Measurements from ENCODE around the gene SPATA2.
"Not testable (repeated sequence)": the region's sequence is repeated elsewhere in the genome, so short reads cannot be mapped to it uniquely, and the experiment has no call there.

Gene SPATA2

DNA sequence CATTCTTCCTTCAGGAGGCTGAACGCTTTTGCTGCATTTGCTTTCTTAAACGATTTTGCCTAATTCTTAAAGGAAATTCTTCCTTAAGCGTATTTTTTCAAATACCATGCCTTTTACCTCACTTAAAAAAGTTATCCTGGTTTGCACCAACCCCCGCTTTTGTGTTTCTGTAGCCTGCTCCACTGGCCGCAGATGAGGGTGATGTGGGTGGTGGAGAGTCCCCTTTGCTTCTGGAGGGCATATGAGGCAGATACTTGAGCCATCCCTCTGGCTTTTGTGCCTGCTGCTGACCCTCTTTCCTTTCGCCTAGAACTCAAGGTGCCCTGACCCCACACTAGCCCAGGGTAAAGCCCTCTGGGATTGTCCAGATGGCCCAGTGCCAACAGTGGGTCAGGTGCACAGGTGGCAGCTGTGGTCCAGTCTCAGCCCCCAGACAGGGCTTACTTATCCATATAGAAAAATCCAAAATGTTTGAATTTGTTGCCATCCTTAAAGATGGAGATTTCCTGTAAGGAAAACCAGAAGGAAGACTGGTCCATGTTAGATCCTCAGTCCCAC, 43.9 kb downstream of the SPATA2 start:
- Histone ChIP-seq H3K27me3 (ENCODE audit: control insufficient read depth in 5 of 5, insufficient read depth in 4 of 5, low read length in 5 of 5) (no peaks in the 10 kb centered on the region), H3K4me3 (ENCODE audit: low read depth in 1 of 5, low read length in 5 of 5) (no peak overlapping the region), H3K4me1 (ENCODE audit: control insufficient read depth in 5 of 5, insufficient read depth in 5 of 5, low read length in 5 of 5) (no peaks in the 10 kb centered on the region), H3K9me3 (ENCODE audit: control insufficient read depth in 5 of 5, low read length in 5 of 5) (no peaks in the 10 kb centered on the region), H3K9ac (ENCODE audit: low read length in 5 of 5) (no peak overlapping the region), H3K36me3 (ENCODE audit: control insufficient read depth in 5 of 5, insufficient read depth in 5 of 5, low read length in 5 of 5) (peaks cover 4 to 68% (median 32%) of the 10 kb centered on the region in 5 donors), H3K27ac (ENCODE audit: low read depth, low read length) (no peak overlapping the region)

DNA sequence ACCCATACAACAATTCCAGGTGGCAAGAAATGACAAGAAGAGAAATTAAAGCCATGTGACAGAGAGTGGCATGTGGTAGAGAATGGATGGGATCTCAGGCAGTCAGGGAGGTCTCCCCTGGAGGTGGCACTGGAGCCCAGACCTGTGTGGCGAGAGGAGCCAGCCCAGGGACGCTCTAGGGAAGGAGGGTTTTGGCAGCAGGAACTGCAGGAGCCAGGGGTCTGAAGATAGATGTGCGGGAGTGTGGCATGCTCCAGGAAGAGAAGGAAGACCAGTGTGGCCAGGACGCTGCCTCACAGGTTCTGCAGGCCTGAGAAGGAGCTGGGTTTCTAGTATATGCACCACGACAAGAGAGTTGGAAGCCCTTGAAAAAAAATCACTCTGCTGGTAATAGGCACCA, 45.1 kb downstream of the SPATA2 start:
- no peak overlapping the region for H3K27ac ChIP-seq (ENCODE audit: low read depth, low read length)
- no peak overlapping the region for H3K9ac ChIP-seq (ENCODE audit: low read length in 5 of 5)
- peaks cover 6 to 68% (median 35%) of the 10 kb centered on the region in 5 donors for H3K36me3 ChIP-seq (ENCODE audit: control insufficient read depth in 5 of 5, insufficient read depth in 5 of 5, low read length in 5 of 5)
- no peaks in the 10 kb centered on the region for H3K9me3 ChIP-seq (ENCODE audit: control insufficient read depth in 5 of 5, low read length in 5 of 5)
- no peaks in the 10 kb centered on the region for H3K27me3 ChIP-seq (ENCODE audit: control insufficient read depth in 5 of 5, insufficient read depth in 4 of 5, low read length in 5 of 5)
- no peaks in the 10 kb centered on the region for H3K4me1 ChIP-seq (ENCODE audit: control insufficient read depth in 5 of 5, insufficient read depth in 5 of 5, low read length in 5 of 5)
- H3K4me3 ChIP-seq (ENCODE audit: low read depth in 1 of 5, low read length in 5 of 5) = no peak overlapping the region

DNA sequence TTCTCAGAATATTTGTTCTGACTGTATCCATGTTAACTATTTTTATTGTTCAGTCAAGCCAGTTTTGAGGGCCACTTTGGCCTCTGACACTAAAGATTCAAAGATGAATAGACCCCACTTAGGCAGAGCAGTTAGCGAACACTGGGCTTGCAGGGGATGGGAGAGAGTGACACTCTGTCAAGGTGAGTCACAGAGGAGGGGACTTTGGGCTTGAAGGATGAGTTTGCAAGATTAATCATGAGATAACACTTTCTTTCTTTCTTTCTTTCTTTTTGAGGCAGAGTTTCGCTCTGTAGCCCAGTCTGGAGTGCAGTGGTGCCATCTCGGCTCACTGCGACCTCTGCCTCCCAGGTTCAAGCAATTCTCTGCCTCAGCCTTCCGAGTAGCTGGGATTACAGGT, 46.4 kb downstream of the SPATA2 start:
- Histone ChIP-seq H3K4me1 (ENCODE audit: control insufficient read depth in 5 of 5, insufficient read depth in 5 of 5, low read length in 5 of 5) (no peaks in the 10 kb centered on the region), H3K36me3 (ENCODE audit: control insufficient read depth in 5 of 5, insufficient read depth in 5 of 5, low read length in 5 of 5) (peaks cover 11 to 67% (median 41%) of the 10 kb centered on the region in 5 donors), H3K4me3 (ENCODE audit: low read depth in 1 of 5, low read length in 5 of 5) (no peak overlapping the region), H3K9ac (ENCODE audit: low read length in 5 of 5) (no peak overlapping the region), H3K9me3 (ENCODE audit: control insufficient read depth in 5 of 5, low read length in 5 of 5) (no peaks in the 10 kb centered on the region), H3K27ac (ENCODE audit: low read depth, low read length) (no peak overlapping the region), H3K27me3 (ENCODE audit: control insufficient read depth in 5 of 5, insufficient read depth in 4 of 5, low read length in 5 of 5) (no peaks in the 10 kb centered on the region)

DNA sequence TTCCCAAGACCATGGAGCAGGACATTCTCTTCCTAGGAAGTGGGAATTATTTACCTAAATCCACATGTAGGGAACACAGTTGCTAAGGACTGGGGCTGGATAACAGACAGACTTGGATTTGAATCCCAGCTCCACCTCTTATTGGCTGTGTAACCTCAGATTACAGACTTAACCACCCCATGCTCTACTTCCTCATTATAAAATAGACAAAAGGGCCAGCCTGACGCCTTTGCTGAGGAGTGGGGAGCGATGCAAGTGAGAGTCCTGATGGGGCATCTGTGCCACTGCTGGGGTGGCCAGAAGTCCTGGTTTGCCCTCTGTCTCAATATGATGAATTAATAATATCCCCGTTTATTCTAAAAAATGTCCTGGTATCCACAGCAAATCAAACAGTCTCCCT, 46.8 kb downstream of the SPATA2 start:
- Histone ChIP-seq H3K36me3 (ENCODE audit: control insufficient read depth in 5 of 5, insufficient read depth in 5 of 5, low read length in 5 of 5) (peaks cover 11 to 67% (median 41%) of the 10 kb centered on the region in 5 donors), H3K9me3 (ENCODE audit: control insufficient read depth in 5 of 5, low read length in 5 of 5) (no peaks in the 10 kb centered on the region), H3K4me1 (ENCODE audit: control insufficient read depth in 5 of 5, insufficient read depth in 5 of 5, low read length in 5 of 5) (no peaks in the 10 kb centered on the region), H3K27me3 (ENCODE audit: control insufficient read depth in 5 of 5, insufficient read depth in 4 of 5, low read length in 5 of 5) (no peaks in the 10 kb centered on the region), H3K9ac (ENCODE audit: low read length in 5 of 5) (no peak overlapping the region), H3K27ac (ENCODE audit: low read depth, low read length) (no peak overlapping the region), H3K4me3 (ENCODE audit: low read depth in 1 of 5, low read length in 5 of 5) (no peak overlapping the region)

DNA sequence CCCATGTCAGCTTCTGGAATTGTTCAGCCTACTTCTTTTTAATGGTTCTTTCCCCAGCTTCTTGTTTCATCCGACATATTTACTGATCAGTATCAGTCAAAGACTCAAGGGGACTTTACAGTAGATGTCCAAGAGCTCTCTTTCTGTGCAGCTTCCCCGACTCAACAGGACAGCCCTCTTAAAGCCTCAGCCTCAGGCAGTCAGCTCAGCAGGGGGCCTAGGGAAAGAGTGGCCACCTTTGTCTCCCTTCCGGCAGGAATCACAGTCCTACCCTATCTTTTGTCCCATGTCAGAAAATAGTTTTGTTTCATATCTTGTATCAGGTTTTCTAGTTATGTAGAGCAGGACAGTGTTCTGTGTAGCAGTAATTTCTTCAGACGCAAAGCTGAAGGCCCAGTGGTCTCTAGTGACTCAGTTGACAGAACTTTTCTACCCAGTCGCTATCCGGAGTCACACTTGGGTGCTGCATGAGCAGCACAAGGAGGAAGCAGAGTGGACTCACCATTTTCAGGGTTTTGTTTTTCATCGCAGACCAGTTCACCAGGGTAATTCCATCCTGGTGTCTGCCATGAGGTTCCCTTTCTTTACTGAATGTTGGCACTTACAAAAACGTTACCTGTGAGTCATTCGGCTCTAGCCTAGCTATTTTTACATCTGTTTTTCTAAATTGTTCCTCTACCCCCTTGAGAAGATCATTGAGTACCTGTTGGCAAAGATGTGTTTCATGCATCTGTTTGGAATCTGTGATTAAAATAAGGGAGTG, 47.7 kb downstream of the SPATA2 start:
- Histone ChIP-seq H3K9ac (ENCODE audit: low read length in 5 of 5) (no peak overlapping the region), H3K4me1 (ENCODE audit: control insufficient read depth in 5 of 5, insufficient read depth in 5 of 5, low read length in 5 of 5) (no peaks in the 10 kb centered on the region), H3K4me3 (ENCODE audit: low read depth in 1 of 5, low read length in 5 of 5) (no peak overlapping the region), H3K36me3 (ENCODE audit: control insufficient read depth in 5 of 5, insufficient read depth in 5 of 5, low read length in 5 of 5) (peaks cover 16 to 63% (median 41%) of the 10 kb centered on the region in 5 donors), H3K9me3 (ENCODE audit: control insufficient read depth in 5 of 5, low read length in 5 of 5) (no peaks in the 10 kb centered on the region), H3K27me3 (ENCODE audit: control insufficient read depth in 5 of 5, insufficient read depth in 4 of 5, low read length in 5 of 5) (no peaks in the 10 kb centered on the region), H3K27ac (ENCODE audit: low read depth, low read length) (no peak overlapping the region)

DNA sequence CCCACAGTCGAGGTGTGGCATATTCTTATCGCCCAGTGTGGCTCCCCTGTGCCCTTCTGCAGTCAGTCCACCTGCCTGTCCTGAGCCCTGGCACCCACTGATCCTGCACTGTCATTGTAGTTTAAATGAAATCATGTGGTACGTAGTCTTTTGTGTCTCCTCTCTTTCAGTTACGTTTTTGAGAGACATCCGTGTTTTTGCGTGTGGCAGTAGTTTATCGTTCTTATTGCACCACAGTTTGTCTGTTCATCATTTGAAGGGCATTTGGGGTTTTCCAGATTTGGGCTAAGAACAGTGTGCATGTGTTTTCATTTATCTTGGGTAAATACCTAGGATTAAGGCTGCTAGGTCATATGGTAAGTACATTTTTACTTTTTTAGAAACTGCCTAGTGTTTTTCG, 49.3 kb downstream of the SPATA2 start:
- Histone ChIP-seq H3K9me3 (ENCODE audit: control insufficient read depth in 5 of 5, low read length in 5 of 5) (no peaks in the 10 kb centered on the region), H3K4me3 (ENCODE audit: low read depth in 1 of 5, low read length in 5 of 5) (no peak overlapping the region), H3K36me3 (ENCODE audit: control insufficient read depth in 5 of 5, insufficient read depth in 5 of 5, low read length in 5 of 5) (peaks cover 16 to 60% (median 37%) of the 10 kb centered on the region in 5 donors), H3K9ac (ENCODE audit: low read length in 5 of 5) (no peak overlapping the region), H3K4me1 (ENCODE audit: control insufficient read depth in 5 of 5, insufficient read depth in 5 of 5, low read length in 5 of 5) (no peaks in the 10 kb centered on the region), H3K27ac (ENCODE audit: low read depth, low read length) (no peak overlapping the region), H3K27me3 (ENCODE audit: control insufficient read depth in 5 of 5, insufficient read depth in 4 of 5, low read length in 5 of 5) (no peaks in the 10 kb centered on the region)

DNA sequence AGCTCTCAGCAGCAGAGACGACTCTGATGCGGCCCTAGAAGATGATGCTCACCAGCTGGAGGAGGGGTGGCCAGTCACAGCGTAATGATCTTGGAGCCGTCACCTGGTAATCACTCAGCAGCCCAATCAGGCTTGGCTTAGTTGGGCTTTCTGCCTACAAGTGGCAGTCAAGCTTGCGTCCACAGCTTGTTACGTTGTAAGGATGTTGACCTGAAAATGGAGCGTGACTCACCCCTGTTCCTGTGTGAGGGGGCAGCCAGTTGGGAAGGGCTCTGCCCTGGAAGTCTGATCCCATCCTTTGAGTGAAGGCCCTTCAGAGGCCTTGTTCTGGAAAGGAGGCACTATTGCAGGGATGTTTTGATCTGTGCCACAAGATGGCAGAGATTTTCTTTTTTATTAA, 49.8 kb downstream of the SPATA2 start:
- no peak overlapping the region for H3K4me3 ChIP-seq (ENCODE audit: low read depth in 1 of 5, low read length in 5 of 5)
- no peaks in the 10 kb centered on the region for H3K9me3 ChIP-seq (ENCODE audit: control insufficient read depth in 5 of 5, low read length in 5 of 5)
- no peak overlapping the region for H3K27ac ChIP-seq (ENCODE audit: low read depth, low read length)
- H3K27me3 ChIP-seq (ENCODE audit: control insufficient read depth in 5 of 5, insufficient read depth in 4 of 5, low read length in 5 of 5) = no peaks in the 10 kb centered on the region
- no peaks in the 10 kb centered on the region for H3K4me1 ChIP-seq (ENCODE audit: control insufficient read depth in 5 of 5, insufficient read depth in 5 of 5, low read length in 5 of 5)
- peaks cover 13 to 60% (median 36%) of the 10 kb centered on the region in 5 donors for H3K36me3 ChIP-seq (ENCODE audit: control insufficient read depth in 5 of 5, insufficient read depth in 5 of 5, low read length in 5 of 5)
- no peak overlapping the region for H3K9ac ChIP-seq (ENCODE audit: low read length in 5 of 5)

DNA sequence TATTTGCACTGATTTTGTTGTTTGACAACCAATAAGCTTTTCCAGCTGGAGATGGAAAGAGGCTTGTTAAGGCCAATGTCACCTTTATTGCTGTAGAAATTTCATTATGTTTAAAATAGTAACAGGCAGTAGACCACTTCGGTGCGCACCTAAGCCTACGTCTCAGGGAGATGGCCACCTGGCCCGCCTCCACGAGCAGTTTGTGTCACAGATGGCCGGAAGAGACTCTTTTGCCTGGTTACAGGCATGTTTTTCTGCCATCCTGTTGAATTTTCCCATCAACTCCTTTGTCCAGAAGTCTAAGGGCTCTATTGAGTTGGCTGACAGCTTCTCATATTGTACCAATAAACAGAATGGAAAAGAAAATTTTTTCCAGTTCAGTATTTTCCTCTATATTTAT, 51.7 kb downstream of the SPATA2 start:
- H3K9ac ChIP-seq (ENCODE audit: low read length in 5 of 5) = no peak overlapping the region
- no peaks in the 10 kb centered on the region for H3K4me1 ChIP-seq (ENCODE audit: control insufficient read depth in 5 of 5, insufficient read depth in 5 of 5, low read length in 5 of 5)
- H3K27ac ChIP-seq (ENCODE audit: low read depth, low read length) = no peak overlapping the region
- no peaks in the 10 kb centered on the region for H3K27me3 ChIP-seq (ENCODE audit: control insufficient read depth in 5 of 5, insufficient read depth in 4 of 5, low read length in 5 of 5)
- H3K9me3 ChIP-seq (ENCODE audit: control insufficient read depth in 5 of 5, low read length in 5 of 5) = no peaks in the 10 kb centered on the region
- H3K36me3 ChIP-seq (ENCODE audit: control insufficient read depth in 5 of 5, insufficient read depth in 5 of 5, low read length in 5 of 5) = peaks cover 13 to 65% (median 45%) of the 10 kb centered on the region in 5 donors
- no peak overlapping the region for H3K4me3 ChIP-seq (ENCODE audit: low read depth in 1 of 5, low read length in 5 of 5)

DNA sequence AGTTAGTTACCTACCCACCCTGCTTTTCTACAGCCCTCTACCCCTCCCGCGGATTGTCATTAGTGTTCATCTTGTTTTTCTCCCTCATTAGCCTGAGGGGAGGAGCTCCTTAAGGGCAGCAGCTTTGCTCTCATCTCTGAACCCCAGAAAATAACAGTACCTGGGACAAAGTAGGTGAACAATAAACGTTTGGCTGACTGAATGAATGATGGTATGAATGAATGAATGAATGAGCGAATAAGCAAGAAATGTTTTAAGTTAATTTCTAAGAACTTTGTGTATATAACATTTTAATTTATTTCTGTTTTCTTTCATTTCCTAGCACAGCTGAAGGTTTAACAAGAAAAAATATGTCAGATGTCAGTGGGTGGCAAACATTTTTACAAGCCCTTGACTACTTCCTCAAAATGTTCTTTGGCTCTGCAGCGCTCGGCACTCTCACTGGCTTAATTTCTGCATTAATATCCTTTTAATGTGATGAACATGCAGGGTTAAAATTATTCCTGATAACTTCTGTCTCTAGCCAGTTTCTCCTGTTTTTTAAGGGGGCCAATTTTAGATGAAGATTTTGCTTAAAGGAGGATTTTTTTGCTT, 52.6 kb downstream of the SPATA2 start:
- no peak overlapping the region for H3K9ac ChIP-seq (ENCODE audit: low read length in 5 of 5)
- H3K27me3 ChIP-seq (ENCODE audit: control insufficient read depth in 5 of 5, insufficient read depth in 4 of 5, low read length in 5 of 5) = no peaks in the 10 kb centered on the region
- H3K4me1 ChIP-seq (ENCODE audit: control insufficient read depth in 5 of 5, insufficient read depth in 5 of 5, low read length in 5 of 5) = no peaks in the 10 kb centered on the region
- H3K9me3 ChIP-seq (ENCODE audit: control insufficient read depth in 5 of 5, low read length in 5 of 5) = no peaks in the 10 kb centered on the region
- peaks cover 18 to 61% (median 39%) of the 10 kb centered on the region in 5 donors for H3K36me3 ChIP-seq (ENCODE audit: control insufficient read depth in 5 of 5, insufficient read depth in 5 of 5, low read length in 5 of 5)
- no peak overlapping the region for H3K27ac ChIP-seq (ENCODE audit: low read depth, low read length)
- no peak overlapping the region for H3K4me3 ChIP-seq (ENCODE audit: low read depth in 1 of 5, low read length in 5 of 5)

DNA sequence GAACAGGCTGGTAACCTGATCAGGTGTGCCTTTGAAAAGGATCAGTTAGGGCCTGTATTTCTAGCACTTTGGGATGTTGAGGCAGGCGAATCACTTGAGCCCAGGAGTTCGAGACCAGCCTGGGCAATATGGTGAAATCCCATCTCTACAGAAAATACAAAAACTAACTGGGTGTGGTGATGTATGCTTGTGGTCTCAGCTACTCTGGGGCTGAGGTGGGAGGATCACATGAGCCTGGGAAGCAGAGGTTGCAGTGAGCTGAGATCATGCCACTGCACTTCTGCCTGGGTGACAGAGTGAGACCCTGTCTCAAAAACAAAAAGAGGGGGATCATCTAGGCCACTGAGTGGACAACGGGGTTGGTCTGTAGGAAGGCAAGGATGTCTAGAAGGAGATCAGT, 54.1 kb downstream of the SPATA2 start:
- H3K36me3 ChIP-seq (ENCODE audit: control insufficient read depth in 5 of 5, insufficient read depth in 5 of 5, low read length in 5 of 5) = peaks cover 18 to 61% (median 40%) of the 10 kb centered on the region in 5 donors
- H3K4me1 ChIP-seq (ENCODE audit: control insufficient read depth in 5 of 5, insufficient read depth in 5 of 5, low read length in 5 of 5); H3K27ac ChIP-seq (ENCODE audit: low read depth, low read length); H3K27me3 ChIP-seq (ENCODE audit: control insufficient read depth in 5 of 5, insufficient read depth in 4 of 5, low read length in 5 of 5); H3K9me3 ChIP-seq (ENCODE audit: control insufficient read depth in 5 of 5, low read length in 5 of 5); H3K4me3 ChIP-seq (ENCODE audit: low read depth in 1 of 5, low read length in 5 of 5); H3K9ac ChIP-seq (ENCODE audit: low read length in 5 of 5): not testable (repeated sequence)

All from subcutaneous abdominal adipose tissue (tissue), 5 donors.